ENCODE data around the gene LIFR.
A peak's percentile ranks its signal among the peaks of the same experiment; 100 is the strongest.

GRCh38 chr5:38433160-38433861, 123.1 kb downstream of the LIFR start:
- TF ChIP-seq POLR2A (IDR thresholded peaks at IDR 0.05) (no peak), CTCF (IDR thresholded peaks at IDR 0.05) (peak in 1 of 4 experiments; percentile 57), POLR2AphosphoS5 (IDR thresholded peaks at IDR 0.05) (peak in 2 of 4 donors; percentile 67 to 69), EP300 (IDR thresholded peaks at IDR 0.05) (no peak)

All from sigmoid colon (tissue), 4 donors.